BJ (cell line): ENCODE results near the gene TJP3. TPM values are rescaled to one million over a fixed set of nuclear protein-coding genes. Genes with fewer than 3 reads are reported as not detected.

Experiments used
- CTCF ChIA-PET: fragments of 350-600 bp; formaldehyde crosslinking; extraction: SDS; loops from one replicate; lab custom pipeline; 2021; ENCODE audit warnings: antibody characterized with exemption, inconsistent platforms; lab: Yijun Ruan, JAX
- POLR2A ChIA-PET: fragments of 300-600 bp; sonication (Branson Sonifier 250); formaldehyde crosslinking; extraction: SDS; loops from one replicate; lab custom pipeline; 2021; ENCODE audit warnings: antibody characterized with exemption; lab: Charles Lee
- DNase-seq: peaks from one replicate; pipeline ENCODE4 v3.0.0-alpha.2; 2011; ENCODE audit warnings: low read depth
- H3K27me3 ChIP-seq: 2 replicates; pipeline ENCODE4 v1.6.0; 2011; ENCODE audit warnings: low read length; ENCODE audit not compliant: control insufficient read depth, insufficient read depth
- H3K36me3 ChIP-seq: 2 replicates; pipeline ENCODE4 v1.5.1; 2011; ENCODE audit warnings: low read length; ENCODE audit not compliant: control insufficient read depth, insufficient read depth
- H3K4me3 ChIP-seq: 2 replicates; pipeline ENCODE4 v1.5.1; 2011; ENCODE audit warnings: low read depth, mild to moderate bottlenecking, control low read depth, low read length
- CTCF ChIP-seq: IDR thresholded peaks from 2 replicates; pipeline ENCODE4 v1.5.1; 2011; ENCODE audit warnings: low read depth, mild to moderate bottlenecking, control low read depth, inconsistent platforms, low read length, moderate library complexity; ENCODE audit not compliant: insufficient read depth
- polyA plus RNA-seq: library from polyadenylated mRNA; depleted of rRNA; stranded (reverse); fragments of >200 nt; gene quantifications from 2 replicates; pipeline ENCODE4 v1.2.3, GENCODE V29; 2011

TJP3 gene
- polyA plus RNA-seq, 1 experiment, result not detected

- POLR2A ChIA-PET, result no interaction called here
- Histone ChIP-seq H3K4me3 (no peak overlapping the region), H3K36me3 (peaks cover 7% of the 10 kb centered on the region), H3K27me3 (no peaks in the 10 kb centered on the region; the same call in 1 of the 2 replicates)
- CTCF ChIA-PET, result interaction anchor here (1.7 kb wide), 1 partner anchor 8 kb away, joined by 5 read pairs; the partner anchor contains the start of gene MRPL54
- TF ChIP-seq CTCF, result no peak
- no peak for DNase-seq
Measured at GRCh38 chr19:3770136-3770999, 62.2 kb downstream of the TJP3 start.

- TF ChIP-seq CTCF, result no peak
- no peak overlapping the region for H3K4me3 ChIP-seq
- H3K36me3 ChIP-seq, result peaks cover 7% of the 10 kb centered on the region
- ChIA-PET POLR2A (no interaction called here), CTCF (interaction anchor here (1.7 kb wide), 1 partner anchor 9 kb away, joined by 5 read pairs; the partner anchor contains the start of gene MRPL54)
- DNase-seq, result no peak
- no peaks in the 10 kb centered on the region; the same call in 1 of the 2 replicates for H3K27me3 ChIP-seq
Measured at GRCh38 chr19:3771000-3771905, 63.1 kb downstream of the TJP3 start.

GRCh38 chr19:3771906-3772455 is 63.8 kb downstream of the TJP3 start, which contains the start of gene RAX2:
TSS of gene RAX2 (minus strand) at chr19:3772228. CDS start at chr19:3771742, 486 bp downstream.
- Histone ChIP-seq H3K4me3 (no peak within 1 kb of the TSS), H3K27me3 (no peaks in the 10 kb centered on the region; the same call in 1 of the 2 replicates), H3K36me3 (peaks cover 2% of the 10 kb centered on the region)
- ChIA-PET POLR2A (no interaction called here), CTCF (interaction anchor here (1.7 to 1.9 kb wide), 2 partner anchors 9 to 25 kb away, joined by 3 to 5 read pairs; partner anchors contain the start of gene MRPL54)
- DNase-seq, result no peak
- TF ChIP-seq CTCF, result no peak

- no peak overlapping the region for H3K4me3 ChIP-seq
- no peaks in the 10 kb centered on the region; the same call in 1 of the 2 replicates for H3K27me3 ChIP-seq
- H3K36me3 ChIP-seq, result no peaks in the 10 kb centered on the region
- TF ChIP-seq CTCF, result no peak
- DNase-seq, result no peak
- ChIA-PET POLR2A (no interaction called here), CTCF (interaction anchor here (1.9 kb wide), 1 partner anchor 23 kb away, joined by 3 read pairs; no protein-coding TSS in a partner anchor)
Measured at GRCh38 chr19:3773814-3774515, 65.8 kb downstream of the TJP3 start.
